G401.6 (cell line): ENCODE data around the gene NOTCH2.

Experiments
- FAIRE-seq: peaks from 2 replicates; lab custom pipeline; 2012; peaks lifted over from hg19 to GRCh38; lab: Jason Lieb, UNC

The NOTCH2 gene

GRCh38 chr1:119902775-119903442 lies 166.6 kb downstream of the NOTCH2 start:
- no peak for FAIRE-seq

GRCh38 chr1:119898981-119899720 lies 170.3 kb downstream of the NOTCH2 start:
- FAIRE-seq = no peak

GRCh38 chr1:119898530-119898929 lies 170.9 kb downstream of the NOTCH2 start:
- no peak for FAIRE-seq

- no peak for FAIRE-seq
Measured at GRCh38 chr1:119896303-119896702, 173.2 kb downstream of the NOTCH2 start, which contains the start of gene ADAM30. ADAM30 (minus strand) TSS chr1:119896515; CDS start chr1:119896336, 179 bp downstream.

- no peak for FAIRE-seq
Measured at GRCh38 chr1:119895102-119895501, 174.4 kb downstream of the NOTCH2 start.

GRCh38 chr1:119893827-119894700 lies 175.4 kb downstream of the NOTCH2 start:
- FAIRE-seq = no peak

- FAIRE-seq = no peak
Measured at GRCh38 chr1:119893238-119893791, 176.1 kb downstream of the NOTCH2 start.

- no peak for FAIRE-seq
Measured at GRCh38 chr1:119891386-119891785, 178.1 kb downstream of the NOTCH2 start.

- no peak for FAIRE-seq
Measured at GRCh38 chr1:119888476-119888875, 181.0 kb downstream of the NOTCH2 start.

- no peak for FAIRE-seq
Measured at GRCh38 chr1:119887427-119887826, 182.0 kb downstream of the NOTCH2 start.

- no peak for FAIRE-seq
Measured at GRCh38 chr1:119885903-119886783, 183.3 kb downstream of the NOTCH2 start.

- no peak for FAIRE-seq
Measured at GRCh38 chr1:119884711-119885110, 184.8 kb downstream of the NOTCH2 start.

GRCh38 chr1:119883826-119884225 lies 185.6 kb downstream of the NOTCH2 start:
- no peak for FAIRE-seq

GRCh38 chr1:119882132-119883049 lies 187.1 kb downstream of the NOTCH2 start:
- FAIRE-seq = no peak

- FAIRE-seq = no peak
Measured at GRCh38 chr1:119879510-119880434, 189.7 kb downstream of the NOTCH2 start.

GRCh38 chr1:119878171-119878570 lies 191.3 kb downstream of the NOTCH2 start:
- no peak for FAIRE-seq

GRCh38 chr1:119874186-119874585 lies 195.3 kb downstream of the NOTCH2 start:
- no peak for FAIRE-seq

GRCh38 chr1:119873135-119874015 lies 196.1 kb downstream of the NOTCH2 start:
- no peak for FAIRE-seq
